Measurements from ENCODE around the gene ACADL. TPM values are rescaled to one million over a fixed set of nuclear protein-coding genes. Genes with fewer than 3 reads are reported as not detected.
A peak's percentile ranks its signal among the peaks of the same experiment; 100 is the strongest.
"Not testable (repeated sequence)": the region's sequence is repeated elsewhere in the genome, so short reads cannot be mapped to it uniquely, and the experiment has no call there.

ACADL gene
- polyA plus RNA-seq, 3 donors from 2014 or later = not detected

DNA sequence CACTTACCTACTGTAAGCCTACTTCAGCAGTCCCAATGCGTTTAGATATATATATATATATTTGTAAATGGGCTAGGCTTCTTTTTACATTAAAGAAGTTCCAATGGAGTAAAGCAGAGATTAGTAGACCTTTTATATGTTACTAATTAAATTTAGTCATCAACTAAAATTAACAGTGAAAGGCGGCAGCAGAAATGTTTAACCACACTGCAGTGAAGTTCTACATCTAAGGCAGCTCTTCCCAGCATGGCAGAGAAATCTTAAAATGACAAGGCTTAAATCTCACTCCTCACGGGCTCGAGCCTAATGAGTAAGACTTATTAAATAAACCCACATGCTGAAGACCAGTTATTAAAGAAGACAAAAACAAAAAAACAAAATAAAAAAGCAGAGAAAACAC lies 34.9 kb downstream of the ACADL start:
- H3K36me3 Mint-ChIP-seq = peaks cover 0 to 8% (median 4%) of the 10 kb centered on the region in 3 donors
- DNase-seq = no peak
- peaks cover 0 to 1% of the 10 kb centered on the region in 2 donors for H3K4me1 Mint-ChIP-seq
- H3K27ac Mint-ChIP-seq = no peak overlapping the region
- peaks cover 5 to 17% (median 6%) of the 10 kb centered on the region in 6 donors for H3K9me3 Mint-ChIP-seq
- H3K4me3 Mint-ChIP-seq = no peak overlapping the region
- peaks cover 0 to 22% (median 0%) of the 10 kb centered on the region in 3 donors for H3K27me3 Mint-ChIP-seq (ENCODE audit: low read depth in 3 of 3)

DNA sequence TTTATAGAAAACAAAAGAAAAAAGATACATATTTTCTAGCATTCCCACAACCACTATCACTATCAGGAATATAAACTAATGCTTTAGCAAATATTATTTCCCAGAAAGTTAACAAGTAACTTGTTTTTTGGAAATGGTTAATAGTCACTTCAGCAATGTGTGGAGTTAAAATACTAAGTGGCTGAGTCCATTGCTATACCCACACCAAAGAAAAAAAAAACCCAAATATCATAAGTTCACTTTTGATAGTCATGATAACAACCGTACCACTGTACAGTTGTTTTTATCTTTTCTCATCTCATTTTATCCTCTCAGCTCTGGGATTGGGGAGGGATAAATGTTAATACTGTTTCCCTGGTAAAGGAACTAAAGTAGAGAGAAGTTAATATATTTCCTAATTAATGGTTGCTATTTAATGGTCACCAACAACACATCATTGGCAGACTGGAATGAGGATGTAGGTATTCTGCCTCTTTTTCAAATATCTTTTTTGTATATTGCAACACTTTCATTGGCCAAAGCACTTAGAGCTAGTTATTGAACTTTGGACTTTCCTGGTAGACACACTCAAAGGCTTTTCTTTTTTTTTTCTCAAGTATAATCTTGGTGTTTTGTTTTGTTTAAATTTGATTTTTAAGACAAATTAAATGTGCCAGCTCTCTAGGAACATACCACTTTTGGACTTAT lies 35.7 kb downstream of the ACADL start:
- no peak for DNase-seq
- Mint-ChIP-seq H3K4me1 (no peaks in the 10 kb centered on the region), H3K4me3 (no peak overlapping the region), H3K27ac (no peak overlapping the region), H3K36me3 (peaks cover 4 to 14% (median 11%) of the 10 kb centered on the region in 3 donors), H3K9me3 (peaks cover 10 to 25% (median 13%) of the 10 kb centered on the region in 6 donors), H3K27me3 (ENCODE audit: low read depth in 3 of 3) (peaks cover 0 to 18% (median 0%) of the 10 kb centered on the region in 3 donors)

DNA sequence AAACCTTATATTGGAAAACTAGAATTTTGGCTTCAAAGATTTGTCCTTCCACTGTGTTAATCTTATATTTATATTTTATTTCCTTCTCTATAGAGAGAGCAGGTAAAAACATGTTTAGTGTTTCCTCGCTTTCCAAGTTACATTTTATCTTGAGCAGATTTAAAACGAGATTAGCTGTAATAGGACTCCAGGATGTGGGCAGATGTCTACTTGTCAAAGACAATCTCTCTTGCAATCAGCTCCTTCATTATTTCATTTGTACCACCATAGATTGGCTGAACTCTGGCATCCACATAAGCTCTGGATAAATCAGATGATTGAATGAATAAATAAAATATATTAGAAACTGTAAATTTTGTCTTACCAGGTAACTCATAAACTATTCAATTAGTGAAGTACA lies 36.5 kb downstream of the ACADL start:
- Mint-ChIP-seq H3K27me3 (ENCODE audit: low read depth in 3 of 3) (peaks cover 0 to 21% (median 3%) of the 10 kb centered on the region in 3 donors), H3K4me1 (no peaks in the 10 kb centered on the region), H3K9me3 (peaks cover 14 to 33% (median 21%) of the 10 kb centered on the region in 6 donors), H3K4me3 (no peak overlapping the region), H3K36me3 (peaks cover 12 to 21% (median 20%) of the 10 kb centered on the region in 3 donors), H3K27ac (no peak overlapping the region)
- DNase-seq = no peak

- H3K9me3 Mint-ChIP-seq = peaks cover 17 to 39% (median 27%) of the 10 kb centered on the region in 6 donors
- H3K4me3 Mint-ChIP-seq = no peak overlapping the region
- H3K27ac Mint-ChIP-seq = no peak overlapping the region
- H3K27me3 Mint-ChIP-seq (ENCODE audit: low read depth in 3 of 3) = peaks cover 0 to 23% (median 4%) of the 10 kb centered on the region in 3 donors
- H3K4me1 Mint-ChIP-seq = no peaks in the 10 kb centered on the region
- H3K36me3 Mint-ChIP-seq = peaks cover 13 to 23% (median 21%) of the 10 kb centered on the region in 3 donors
- DNase-seq = no peak
These were observed 37.1 kb downstream of the ACADL start for GRCh38 chr2:210188190-210188589.

GRCh38 chr2:210183936-210184335 lies 41.3 kb downstream of the ACADL start:
- not testable (repeated sequence) for H3K4me3 Mint-ChIP-seq, DNase-seq, H3K27ac Mint-ChIP-seq, H3K4me1 Mint-ChIP-seq
- H3K27me3 Mint-ChIP-seq (ENCODE audit: low read depth in 3 of 3) = peaks cover 4 to 17% (median 5%) of the 10 kb centered on the region in 3 donors
- peaks cover 13 to 27% (median 24%) of the 10 kb centered on the region in 3 donors for H3K36me3 Mint-ChIP-seq
- peaks cover 21 to 44% (median 30%) of the 10 kb centered on the region in 6 donors for H3K9me3 Mint-ChIP-seq

GRCh38 chr2:210181606-210182088 lies 43.6 kb downstream of the ACADL start:
- Mint-ChIP-seq H3K36me3 (peaks cover 13 to 27% (median 24%) of the 10 kb centered on the region in 3 donors), H3K27me3 (ENCODE audit: low read depth in 3 of 3) (peaks cover 4 to 12% (median 5%) of the 10 kb centered on the region in 3 donors), H3K9me3 (peaks cover 21 to 40% (median 30%) of the 10 kb centered on the region in 6 donors)
- not testable (repeated sequence) for H3K4me1 Mint-ChIP-seq, DNase-seq, H3K27ac Mint-ChIP-seq, H3K4me3 Mint-ChIP-seq

GRCh38 chr2:210181033-210181605 lies 44.1 kb downstream of the ACADL start:
- H3K36me3 Mint-ChIP-seq = peaks cover 13 to 24% (median 24%) of the 10 kb centered on the region in 3 donors
- not testable (repeated sequence) for DNase-seq; H3K27me3 Mint-ChIP-seq (ENCODE audit: low read depth in 3 of 3); H3K4me1 Mint-ChIP-seq; H3K27ac Mint-ChIP-seq; H3K4me3 Mint-ChIP-seq
- H3K9me3 Mint-ChIP-seq = peaks cover 21 to 35% (median 29%) of the 10 kb centered on the region in 6 donors

GRCh38 chr2:210180477-210180876 lies 44.8 kb downstream of the ACADL start:
- H3K27ac Mint-ChIP-seq = no peak overlapping the region
- peaks cover 13 to 21% (median 21%) of the 10 kb centered on the region in 3 donors for H3K36me3 Mint-ChIP-seq
- no peak for DNase-seq
- peaks cover 17 to 30% (median 24%) of the 10 kb centered on the region in 6 donors for H3K9me3 Mint-ChIP-seq
- H3K4me1 Mint-ChIP-seq = peaks cover 0 to 2% of the 10 kb centered on the region in 2 donors
- H3K27me3 Mint-ChIP-seq (ENCODE audit: low read depth in 3 of 3) = peaks cover 4 to 8% (median 7%) of the 10 kb centered on the region in 3 donors
- H3K4me3 Mint-ChIP-seq = no peak overlapping the region

GRCh38 chr2:210179351-210179990 lies 45.8 kb downstream of the ACADL start:
- Mint-ChIP-seq H3K27me3 (ENCODE audit: low read depth in 3 of 3) (peaks cover 4 to 8% (median 7%) of the 10 kb centered on the region in 3 donors), H3K9me3 (peaks cover 11 to 20% (median 15%) of the 10 kb centered on the region in 6 donors), H3K4me1 (peaks cover 0 to 2% of the 10 kb centered on the region in 2 donors), H3K27ac (no peak overlapping the region), H3K4me3 (no peak overlapping the region), H3K36me3 (peaks cover 8 to 13% (median 12%) of the 10 kb centered on the region in 3 donors)
- no peak for DNase-seq

- H3K9me3 Mint-ChIP-seq = peaks cover 0 to 4% (median 1%) of the 10 kb centered on the region in 6 donors
- peaks cover 0 to 2% of the 10 kb centered on the region in 2 donors for H3K4me1 Mint-ChIP-seq
- H3K4me3 Mint-ChIP-seq = no peak overlapping the region
- H3K27ac Mint-ChIP-seq = no peak overlapping the region
- peaks cover 0 to 7% (median 3%) of the 10 kb centered on the region in 3 donors for H3K27me3 Mint-ChIP-seq (ENCODE audit: low read depth in 3 of 3)
- peaks cover 0 to 4% (median 0%) of the 10 kb centered on the region in 3 donors for H3K36me3 Mint-ChIP-seq
- DNase-seq = no peak
These were observed 47.5 kb downstream of the ACADL start for GRCh38 chr2:210177769-210178168.

- H3K36me3 Mint-ChIP-seq; H3K9me3 Mint-ChIP-seq; H3K27me3 Mint-ChIP-seq (ENCODE audit: low read depth in 3 of 3); H3K27ac Mint-ChIP-seq; DNase-seq; H3K4me1 Mint-ChIP-seq; H3K4me3 Mint-ChIP-seq: not testable (repeated sequence)
These were observed 48.1 kb downstream of the ACADL start for GRCh38 chr2:210177115-210177514.

- peaks cover 19 to 24% (median 23%) of the 10 kb centered on the region in 3 donors for H3K27me3 Mint-ChIP-seq (ENCODE audit: low read depth in 3 of 3)
These were observed 51.2 kb downstream of the ACADL start for GRCh38 chr2:210174086-210174485.

GRCh38 chr2:210172219-210172575 lies 53.0 kb downstream of the ACADL start:
- Mint-ChIP-seq H3K4me1 (peaks cover 18 to 26% of the 10 kb centered on the region in 2 donors), H3K27ac (peak overlapping the region; percentile 63 to 98 (median 90)), H3K9me3 (no peaks in the 10 kb centered on the region), H3K36me3 (no peaks in the 10 kb centered on the region), H3K27me3 (ENCODE audit: low read depth in 3 of 3) (peaks cover 19 to 24% (median 23%) of the 10 kb centered on the region in 3 donors), H3K4me3 (peak overlapping the region; percentile 90 to 99 (median 97))
- no peak for DNase-seq

More at GRCh38 chr2:210174086-210174485, 51.2 kb downstream of the ACADL start:
- Mint-ChIP-seq H3K4me3 (no peak overlapping the region), H3K36me3 (no peaks in the 10 kb centered on the region), H3K9me3 (no peaks in the 10 kb centered on the region), H3K27ac (no peak overlapping the region), H3K4me1 (peaks cover 18 to 26% of the 10 kb centered on the region in 2 donors)
- DNase-seq = no peak

Measured in immature natural killer cell (primary cell).